C4-2B (cell line): ENCODE data around the gene SLC26A9.

Source experiments
- H3K27ac ChIP-seq: fragments of 450-650 bp; 2 replicates; pipeline ENCODE4 v1.5.1; 2017
- ZFX ChIP-seq: fragments of 450-650 bp; IDR thresholded peaks from 2 replicates; pipeline ENCODE4 v1.6.1; 2017
- TF ChIP-seq, protein P1 (sequence below): fragments of 450-650 bp; conservative IDR thresholded peaks from 2 replicates; pipeline ENCODE4 v1.5.1; 2017; ENCODE audit warnings: mild to moderate bottlenecking

SLC26A9 gene

DNA sequence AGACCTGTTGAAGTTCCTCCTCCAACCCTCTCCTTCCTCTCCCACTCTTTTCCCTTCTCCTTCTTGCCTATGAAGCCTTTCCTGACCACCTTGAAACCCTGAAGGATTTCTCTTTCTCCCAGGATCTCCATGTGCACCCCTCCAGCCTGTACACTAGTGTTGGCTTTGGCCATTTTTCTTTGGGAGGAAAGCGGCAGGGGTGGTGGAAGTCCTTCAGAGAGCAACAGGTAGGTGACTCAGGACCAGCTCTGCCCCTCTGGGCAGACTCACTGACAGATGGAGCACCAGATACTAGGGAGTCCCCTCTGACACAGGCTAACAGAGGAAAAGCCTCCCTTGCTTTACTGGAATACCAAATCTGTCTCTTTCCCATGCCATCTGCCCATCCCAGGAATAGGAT lies 4.6 kb downstream of the SLC26A9 start:
- TF ChIP-seq, protein P1, sequence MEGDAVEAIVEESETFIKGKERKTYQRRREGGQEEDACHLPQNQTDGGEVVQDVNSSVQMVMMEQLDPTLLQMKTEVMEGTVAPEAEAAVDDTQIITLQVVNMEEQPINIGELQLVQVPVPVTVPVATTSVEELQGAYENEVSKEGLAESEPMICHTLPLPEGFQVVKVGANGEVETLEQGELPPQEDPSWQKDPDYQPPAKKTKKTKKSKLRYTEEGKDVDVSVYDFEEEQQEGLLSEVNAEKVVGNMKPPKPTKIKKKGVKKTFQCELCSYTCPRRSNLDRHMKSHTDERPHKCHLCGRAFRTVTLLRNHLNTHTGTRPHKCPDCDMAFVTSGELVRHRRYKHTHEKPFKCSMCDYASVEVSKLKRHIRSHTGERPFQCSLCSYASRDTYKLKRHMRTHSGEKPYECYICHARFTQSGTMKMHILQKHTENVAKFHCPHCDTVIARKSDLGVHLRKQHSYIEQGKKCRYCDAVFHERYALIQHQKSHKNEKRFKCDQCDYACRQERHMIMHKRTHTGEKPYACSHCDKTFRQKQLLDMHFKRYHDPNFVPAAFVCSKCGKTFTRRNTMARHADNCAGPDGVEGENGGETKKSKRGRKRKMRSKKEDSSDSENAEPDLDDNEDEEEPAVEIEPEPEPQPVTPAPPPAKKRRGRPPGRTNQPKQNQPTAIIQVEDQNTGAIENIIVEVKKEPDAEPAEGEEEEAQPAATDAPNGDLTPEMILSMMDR = no peak
- no peak for TF ChIP-seq ZFX
- H3K27ac ChIP-seq = no peak overlapping the region

- no peak overlapping the region for H3K27ac ChIP-seq
- TF ChIP-seq ZFX = no peak
- TF ChIP-seq, protein P1 = no peak
Observed at GRCh38 chr1:205936846-205937586, 6.2 kb downstream of the SLC26A9 start.

GRCh38 chr1:205936311-205936710 lies 6.9 kb downstream of the SLC26A9 start:
- H3K27ac ChIP-seq = no peak overlapping the region
- TF ChIP-seq, protein P1 = no peak
- no peak for TF ChIP-seq ZFX

- TF ChIP-seq, protein P1 = no peak
- TF ChIP-seq ZFX = no peak
- H3K27ac ChIP-seq = no peak overlapping the region
Observed at GRCh38 chr1:205935869-205936268, 7.4 kb downstream of the SLC26A9 start.

GRCh38 chr1:205934788-205935187 lies 8.5 kb downstream of the SLC26A9 start:
- H3K27ac ChIP-seq = no peak overlapping the region
- no peak for TF ChIP-seq ZFX

- TF ChIP-seq ZFX = no peak
- TF ChIP-seq, protein P1 = no peak
- no peak overlapping the region for H3K27ac ChIP-seq
Observed at GRCh38 chr1:205933671-205934618, 9.3 kb downstream of the SLC26A9 start.

DNA sequence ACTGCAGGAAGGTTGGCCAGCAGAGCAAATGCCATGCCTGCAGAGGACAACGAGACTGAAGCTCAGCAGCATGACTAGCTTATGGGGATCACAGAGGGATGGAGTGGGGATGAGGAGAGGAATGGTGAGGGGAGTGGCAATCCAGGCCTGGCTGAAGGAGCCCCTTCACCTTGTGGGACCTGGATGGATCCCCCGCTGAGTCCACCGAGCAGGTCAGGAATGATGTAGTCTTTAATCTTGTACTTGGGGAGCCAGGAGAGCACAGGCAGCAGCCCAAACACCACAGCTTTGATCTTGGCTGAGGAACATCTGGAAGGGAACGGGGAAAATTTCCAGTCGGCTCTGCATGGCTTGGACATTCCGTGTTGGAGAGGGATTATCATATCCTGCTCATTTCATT lies 10.5 kb downstream of the SLC26A9 start:
- H3K27ac ChIP-seq = no peak overlapping the region
- TF ChIP-seq, protein P1 = no peak
- TF ChIP-seq ZFX = no peak
